Esophagus muscularis mucosa (tissue), 4 donors: ENCODE data around the gene COL5A1. TPM values are rescaled to one million over a fixed set of nuclear protein-coding genes. Genes with fewer than 3 reads are reported as not detected.
A peak's percentile ranks its signal among the peaks of the same experiment; 100 is the strongest.

Experiments used
- DNase-seq: peaks from one replicate; pipeline ENCODE4 v3.0.0-alpha.2; 2017; ENCODE audit errors: extremely low spot score
- H3K27ac ChIP-seq, 4 donors: fragments of 200-600 bp; sonication (generic); replicated peaks in 1 of 4; 1 replicate in 3 of 4; 2 replicates in 1 of 4; pipeline ENCODE4 v1.5.1; 2016 to 2019; ENCODE audit warnings: mild to moderate bottlenecking in 1 of 4
- H3K27me3 ChIP-seq, 4 donors: fragments of 200-600 bp; sonication (generic); one replicate each; pipeline versions ENCODE4 v1.5.1 to v1.6.0; 2016 to 2019
- H3K36me3 ChIP-seq, 4 donors: fragments of 200-600 bp; sonication (generic); one replicate each; pipeline ENCODE4 v1.5.1; 2016 to 2019
- H3K4me1 ChIP-seq, 4 donors: fragments of 200-600 bp; sonication (generic); one replicate each; pipeline ENCODE4 v1.5.1; 2016 to 2019
- H3K4me3 ChIP-seq, 4 donors: fragments of 200-600 bp; sonication (generic); 1 replicate in 2 of 4; 2 replicates in 2 of 4; pipeline ENCODE4 v1.5.1; 2016 to 2019; ENCODE audit warnings: mild to moderate bottlenecking in 4 of 4, moderate library complexity in 1 of 4
- H3K9me3 ChIP-seq, 4 donors: fragments of 200-600 bp; sonication (generic); 1 replicate in 3 of 4; 2 replicates in 1 of 4; pipeline ENCODE4 v1.5.1; 2016 to 2019
- EP300 ChIP-seq: sonication (generic); formaldehyde crosslinking; IDR thresholded peaks from one replicate; pipeline ENCODE4 v1.6.1; 2017; ENCODE audit warnings: antibody characterized with exemption
- POLR2A ChIP-seq: fragments of 450-650 bp; IDR thresholded peaks from one replicate; pipeline ENCODE4 v1.6.1; 2017; ENCODE audit warnings: antibody characterized with exemption, moderate library complexity, mild to moderate bottlenecking, low read depth
- POLR2AphosphoS5 ChIP-seq, 2 donors: sonication (generic); formaldehyde crosslinking; IDR thresholded peaks; one replicate each; pipeline ENCODE4 v1.6.1; 2017; ENCODE audit warnings: antibody characterized with exemption in 2 of 2
- WGBS: methylation state at CpG from one replicate; pipeline ENCODE4 v1.1.5; 2018; 5-methylcytosine and 5-hydroxymethylcytosine counted together
- intact Hi-C: fragments of 100-400 bp; cut with DNase I; formaldehyde crosslinking; loops from one replicate; pipeline ENCODE4 v1.15.1; 2023
- total RNA-seq, 4 donors: library from RNA; depleted of rRNA; stranded (reverse); fragments of >200 nt; gene quantifications; one replicate each; pipeline versions ENCODE4 v1.1.0 to v1.2.1, GENCODE V29; 2016
- TF ChIP-seq, protein P1 (sequence below), 3 experiments: fragments of 200-600 bp in 2 of 3; fragments of 450-650 bp in 1 of 3; sonication (generic) in 2 of 3; IDR thresholded peaks; one replicate each; pipeline ENCODE4 v1.5.1; 2017 to 2019; ENCODE audit warnings: antibody characterized with exemption in 3 of 3, mild to moderate bottlenecking in 2 of 3, moderate library complexity in 1 of 3

The COL5A1 gene
- total RNA-seq, 4 donors from 2014 or later = 36.0 to 89.5 (median 56.4) TPM

GRCh38 chr9:134677743-134678142, 36.1 kb downstream of the COL5A1 start:
- intact Hi-C loops = no loop called here
- H3K9me3 ChIP-seq = peaks cover 0 to 6% (median 3%) of the 10 kb centered on the region in 4 donors
- H3K27me3 ChIP-seq = no peaks in the 10 kb centered on the region
- peaks cover 17 to 65% (median 59%) of the 10 kb centered on the region in 4 donors for H3K4me1 ChIP-seq
- no peak overlapping the region for H3K27ac ChIP-seq
- H3K4me3 ChIP-seq = no peak overlapping the region
- no peaks in the 10 kb centered on the region for H3K36me3 ChIP-seq
- DNase-seq = no peak
- WGBS = 92% methylated on average over 11 of the region's 11 CpGs
- TF ChIP-seq, protein P1, sequence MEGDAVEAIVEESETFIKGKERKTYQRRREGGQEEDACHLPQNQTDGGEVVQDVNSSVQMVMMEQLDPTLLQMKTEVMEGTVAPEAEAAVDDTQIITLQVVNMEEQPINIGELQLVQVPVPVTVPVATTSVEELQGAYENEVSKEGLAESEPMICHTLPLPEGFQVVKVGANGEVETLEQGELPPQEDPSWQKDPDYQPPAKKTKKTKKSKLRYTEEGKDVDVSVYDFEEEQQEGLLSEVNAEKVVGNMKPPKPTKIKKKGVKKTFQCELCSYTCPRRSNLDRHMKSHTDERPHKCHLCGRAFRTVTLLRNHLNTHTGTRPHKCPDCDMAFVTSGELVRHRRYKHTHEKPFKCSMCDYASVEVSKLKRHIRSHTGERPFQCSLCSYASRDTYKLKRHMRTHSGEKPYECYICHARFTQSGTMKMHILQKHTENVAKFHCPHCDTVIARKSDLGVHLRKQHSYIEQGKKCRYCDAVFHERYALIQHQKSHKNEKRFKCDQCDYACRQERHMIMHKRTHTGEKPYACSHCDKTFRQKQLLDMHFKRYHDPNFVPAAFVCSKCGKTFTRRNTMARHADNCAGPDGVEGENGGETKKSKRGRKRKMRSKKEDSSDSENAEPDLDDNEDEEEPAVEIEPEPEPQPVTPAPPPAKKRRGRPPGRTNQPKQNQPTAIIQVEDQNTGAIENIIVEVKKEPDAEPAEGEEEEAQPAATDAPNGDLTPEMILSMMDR (IDR thresholded peaks at IDR 0.05) = no peak
- no peak for TF ChIP-seq POLR2A
- TF ChIP-seq POLR2AphosphoS5 (IDR thresholded peaks at IDR 0.05) = no peak
- TF ChIP-seq EP300 = no peak

DNA sequence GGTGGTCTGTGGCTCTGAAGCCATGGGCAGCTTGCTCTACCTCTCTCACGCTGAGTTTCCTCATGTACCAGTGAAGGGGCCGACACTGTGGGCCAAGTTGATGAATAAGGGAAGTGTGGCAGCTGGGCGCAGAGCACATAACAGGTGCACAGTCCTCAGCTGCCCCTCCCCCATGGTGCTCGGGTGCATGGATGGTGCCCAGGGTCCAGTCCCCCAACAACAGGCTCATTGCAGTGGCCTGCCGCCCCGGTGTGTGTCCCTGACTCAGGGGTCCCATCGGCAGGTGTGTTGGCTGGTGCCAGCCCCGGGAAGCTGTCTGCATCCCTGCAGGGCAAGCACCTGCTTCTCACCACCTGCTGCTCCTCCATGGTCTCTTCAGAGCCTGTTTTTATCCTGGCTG, 36.6 kb downstream of the COL5A1 start:
- intact Hi-C loops = no loop called here
- no peak for DNase-seq
- Histone ChIP-seq H3K27me3 (no peaks in the 10 kb centered on the region), H3K4me3 (peak overlapping the region in 1 of 4 donors; percentile 25), H3K27ac (no peak overlapping the region), H3K9me3 (peaks cover 0 to 6% (median 3%) of the 10 kb centered on the region in 4 donors), H3K4me1 (peaks cover 17 to 70% (median 62%) of the 10 kb centered on the region in 4 donors), H3K36me3 (no peaks in the 10 kb centered on the region)
- no peak for TF ChIP-seq POLR2AphosphoS5 (IDR thresholded peaks at IDR 0.05)
- TF ChIP-seq, protein P1 (IDR thresholded peaks at IDR 0.05) = no peak
- no peak for TF ChIP-seq EP300
- TF ChIP-seq POLR2A = no peak
- WGBS = 76% methylated on average over 7 of the region's 8 CpGs

DNA sequence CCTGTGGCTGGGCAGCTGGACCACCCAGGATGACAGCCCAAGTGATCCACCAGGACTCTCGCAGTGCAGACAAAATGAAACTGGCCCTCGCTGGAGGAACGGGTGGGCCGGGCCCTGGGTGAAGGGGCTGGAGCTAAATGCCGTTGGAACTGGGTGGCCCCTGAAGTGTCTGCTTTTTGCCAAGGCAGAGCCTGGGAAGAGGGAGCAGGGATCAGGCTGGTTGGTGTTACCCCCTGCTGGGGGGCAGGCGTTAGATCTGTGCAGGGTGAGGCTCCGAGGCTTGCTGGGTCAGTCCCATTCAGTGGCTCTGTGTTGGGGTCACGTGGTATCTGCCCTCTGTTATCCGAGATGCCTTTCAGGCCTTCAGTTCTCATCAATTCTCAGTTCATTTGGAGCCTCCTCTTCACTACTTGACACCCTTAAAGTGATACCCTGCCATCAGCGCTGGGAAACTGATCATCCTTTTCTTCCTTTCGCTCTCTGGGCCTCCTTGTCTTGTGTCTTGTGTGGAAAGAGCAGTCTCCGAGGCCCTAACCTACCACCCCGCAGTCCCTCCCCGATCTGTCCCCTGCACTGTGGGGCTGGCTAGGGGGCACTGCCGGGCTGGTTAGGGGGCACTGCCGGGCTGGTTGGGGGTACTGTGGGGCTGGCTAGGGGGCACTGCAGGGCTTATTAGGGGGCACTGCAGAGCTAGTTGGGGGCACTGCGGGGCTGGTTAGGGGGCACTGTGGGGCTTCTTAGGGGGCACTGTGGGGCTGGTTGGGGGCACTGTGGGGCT, 37.3 kb downstream of the COL5A1 start:
- no peaks in the 10 kb centered on the region for H3K27me3 ChIP-seq
- H3K4me3 ChIP-seq = peak overlapping the region in 1 of 4 donors; percentile 25
- H3K27ac ChIP-seq = no peak overlapping the region
- H3K4me1 ChIP-seq = peaks cover 17 to 75% (median 64%) of the 10 kb centered on the region in 4 donors
- intact Hi-C loops = no loop called here
- H3K36me3 ChIP-seq = no peaks in the 10 kb centered on the region
- 64% methylated on average over 13 of the region's 17 CpGs for WGBS
- DNase-seq = no peak
- no peak for TF ChIP-seq POLR2A
- TF ChIP-seq, protein P1 (IDR thresholded peaks at IDR 0.05) = no peak
- no peak for TF ChIP-seq EP300
- no peak for TF ChIP-seq POLR2AphosphoS5 (IDR thresholded peaks at IDR 0.05)
- H3K9me3 ChIP-seq = peaks cover 0 to 6% (median 3%) of the 10 kb centered on the region in 4 donors

DNA sequence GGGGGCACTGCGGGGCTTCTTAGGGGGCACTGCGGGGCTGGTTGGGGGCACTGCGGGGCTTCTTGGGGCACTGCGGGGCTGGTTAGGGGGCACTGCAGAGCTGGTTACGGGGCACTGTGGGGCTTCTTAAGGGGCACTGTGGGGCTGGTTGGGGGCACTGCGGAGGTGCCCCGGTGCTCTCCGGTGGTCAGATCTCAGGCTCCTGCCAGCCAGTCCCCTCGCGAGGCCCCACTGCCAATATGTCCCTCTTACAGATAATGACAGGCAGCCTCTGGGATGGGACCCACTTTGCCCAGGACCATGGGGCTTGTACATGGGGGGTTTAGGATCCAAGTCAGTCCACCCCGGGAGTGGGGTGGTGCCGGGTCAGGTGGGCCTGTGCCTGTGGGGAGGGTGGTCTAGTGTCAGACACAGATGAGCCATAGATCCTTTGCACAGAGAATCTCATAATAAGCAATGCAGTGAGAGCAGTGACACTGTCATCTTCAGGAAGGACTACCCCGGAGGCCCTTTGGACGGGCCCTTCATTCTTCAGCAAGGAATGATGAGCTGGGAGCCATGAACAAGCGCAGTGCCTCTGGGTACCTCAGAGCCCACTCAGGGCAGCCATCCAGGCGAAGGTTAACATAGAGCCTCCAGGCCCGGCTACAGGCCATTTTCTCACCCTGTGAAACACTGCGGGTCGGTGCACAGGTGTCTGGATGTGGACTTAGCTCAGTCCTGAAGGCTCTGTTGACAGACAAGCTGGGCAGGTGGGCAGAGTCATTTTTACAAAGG, 38.2 kb downstream of the COL5A1 start:
- Histone ChIP-seq H3K27ac (peak overlapping the region in 1 of 4 donors; percentile 4), H3K27me3 (no peaks in the 10 kb centered on the region), H3K36me3 (no peaks in the 10 kb centered on the region), H3K4me1 (peaks cover 17 to 75% (median 64%) of the 10 kb centered on the region in 4 donors), H3K4me3 (no peak overlapping the region), H3K9me3 (peaks cover 0 to 6% (median 3%) of the 10 kb centered on the region in 4 donors)
- 87% methylated on average over 5 of the region's 19 CpGs for WGBS
- TF ChIP-seq POLR2AphosphoS5 (IDR thresholded peaks at IDR 0.05) (no peak), EP300 (no peak), POLR2A (no peak)
- TF ChIP-seq, protein P1 (IDR thresholded peaks at IDR 0.05) = no peak
- intact Hi-C loops = no loop called here
- DNase-seq = no peak
